HG03521 (cell line): Measurements from ENCODE around the gene SIGLEC8.
"Not testable (repeated sequence)": the region's sequence is repeated elsewhere in the genome, so short reads cannot be mapped to it uniquely, and the experiment has no call there.

ENCODE experiments used
- ATAC-seq: cut with Tn5 transposase; IDR thresholded peaks from one replicate; pipeline ENCODE4 v1.9.1; 2021; ENCODE audit warnings: mild to moderate bottlenecking, moderate library complexity; ENCODE audit not compliant: unreplicated experiment

SIGLEC8 gene

DNA sequence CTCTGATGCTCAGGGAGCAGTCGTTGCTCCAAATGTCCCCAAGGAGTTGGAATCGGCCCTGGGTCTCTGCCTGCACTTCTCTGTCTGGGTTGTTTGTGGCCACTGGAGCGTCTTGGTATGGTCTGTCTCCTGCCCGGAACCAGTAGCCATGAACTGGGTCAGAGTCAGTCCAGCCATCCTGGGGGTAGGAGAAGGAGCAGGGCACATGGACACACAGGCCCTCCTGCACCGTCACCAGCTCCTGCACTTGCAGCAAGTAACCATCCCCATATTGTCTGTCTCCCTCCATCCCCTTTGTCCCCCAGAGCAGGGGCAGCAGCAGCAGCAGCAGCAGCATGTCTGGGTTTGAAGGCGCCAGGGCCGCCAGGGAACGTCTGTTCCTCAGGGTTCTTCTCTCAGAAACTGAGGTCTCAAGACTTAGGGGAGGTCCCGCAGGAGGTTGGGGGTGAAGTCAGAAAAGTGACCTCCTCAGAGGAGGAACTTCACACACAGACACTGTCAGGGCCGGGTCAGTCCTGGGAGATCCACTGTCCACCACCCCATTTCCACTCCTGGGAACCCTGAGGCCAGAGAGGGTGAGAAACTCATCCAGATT is at the start of gene SIGLEC8:
SIGLEC8 (minus strand) TSS at position 404 of the 595 bp plus-strand sequence; CDS start at position 337, 67 bp downstream.
- no peak for ATAC-seq

DNA sequence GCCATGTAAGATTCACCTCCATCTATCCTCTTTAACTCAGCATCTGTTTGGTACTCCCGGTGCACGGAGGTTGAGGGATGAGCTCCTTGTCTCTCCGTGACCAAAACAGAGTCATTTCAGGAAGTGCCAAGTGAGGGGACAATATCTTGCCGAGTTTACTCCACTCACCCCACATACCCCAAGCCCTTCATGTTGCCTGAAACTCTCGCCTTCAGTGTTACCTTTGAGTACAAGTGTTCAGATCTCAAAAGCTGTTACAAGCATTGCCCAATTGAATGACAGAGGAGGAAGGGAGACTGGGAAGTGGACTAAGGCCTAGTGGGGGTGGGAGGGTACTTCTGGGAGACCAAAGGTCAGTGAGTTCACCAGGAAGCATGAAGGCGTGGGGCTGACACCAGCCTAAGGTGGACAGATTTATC is 49.4 kb upstream of the SIGLEC8 start:
- no peak for ATAC-seq

DNA sequence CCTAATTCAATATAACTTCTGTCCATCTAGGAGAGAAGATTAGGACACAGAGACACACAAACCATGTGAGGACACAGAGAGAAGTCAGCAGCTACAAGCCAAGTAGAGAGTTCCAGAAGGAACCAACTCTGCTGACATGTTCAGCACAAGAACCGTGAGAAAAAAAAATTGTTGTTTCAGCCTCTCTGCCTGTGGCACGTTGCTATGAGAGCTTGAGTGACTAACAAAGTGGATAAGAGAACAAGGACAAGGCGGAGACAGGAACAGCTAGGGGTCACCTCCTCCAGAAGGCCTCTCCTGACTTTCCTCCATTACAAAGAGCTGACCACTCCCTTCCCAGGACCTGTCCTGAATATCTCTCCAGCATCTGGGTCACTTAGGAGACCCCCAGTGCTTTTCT is 48.9 kb upstream of the SIGLEC8 start:
- ATAC-seq = no peak

DNA sequence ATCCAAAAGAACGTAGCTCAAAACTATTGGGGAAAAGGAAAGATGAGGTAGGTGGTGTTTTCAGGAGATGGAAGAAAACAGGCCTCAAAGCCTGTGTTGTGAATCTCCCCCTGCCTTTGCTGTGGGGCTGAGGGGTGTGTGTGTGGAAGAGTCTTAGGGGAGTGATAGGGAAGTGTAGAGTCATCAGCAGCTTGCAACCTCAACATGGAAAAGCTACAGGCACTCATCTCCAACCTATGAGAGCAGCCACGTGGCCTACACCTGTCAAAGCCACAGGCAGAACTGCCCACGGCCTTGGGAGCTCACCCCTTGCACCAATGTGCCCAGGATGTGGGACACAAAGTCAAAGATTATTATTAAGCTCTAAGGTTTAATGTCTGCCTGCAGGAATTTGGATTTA is 47.6 kb upstream of the SIGLEC8 start:
- ATAC-seq = no peak

DNA sequence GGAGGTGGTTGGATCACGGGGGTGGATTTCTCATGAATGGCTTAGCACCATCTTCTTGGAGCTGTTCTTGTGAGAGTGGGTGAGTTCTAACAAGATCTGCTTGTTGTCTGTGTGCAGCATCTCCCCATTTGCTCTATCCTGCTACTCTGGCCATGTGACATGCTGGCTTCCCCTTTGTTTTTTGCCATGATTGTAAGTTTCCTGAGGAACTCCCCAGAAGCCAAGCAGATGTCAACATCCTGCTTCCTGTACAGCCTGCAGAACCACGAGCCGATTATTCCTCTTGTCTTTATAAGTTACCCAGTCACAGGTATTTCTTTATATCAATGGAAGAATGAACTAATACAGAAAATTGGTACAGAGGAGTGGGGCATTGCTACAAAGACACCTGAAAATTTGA is 45.6 kb upstream of the SIGLEC8 start:
- no peak for ATAC-seq

DNA sequence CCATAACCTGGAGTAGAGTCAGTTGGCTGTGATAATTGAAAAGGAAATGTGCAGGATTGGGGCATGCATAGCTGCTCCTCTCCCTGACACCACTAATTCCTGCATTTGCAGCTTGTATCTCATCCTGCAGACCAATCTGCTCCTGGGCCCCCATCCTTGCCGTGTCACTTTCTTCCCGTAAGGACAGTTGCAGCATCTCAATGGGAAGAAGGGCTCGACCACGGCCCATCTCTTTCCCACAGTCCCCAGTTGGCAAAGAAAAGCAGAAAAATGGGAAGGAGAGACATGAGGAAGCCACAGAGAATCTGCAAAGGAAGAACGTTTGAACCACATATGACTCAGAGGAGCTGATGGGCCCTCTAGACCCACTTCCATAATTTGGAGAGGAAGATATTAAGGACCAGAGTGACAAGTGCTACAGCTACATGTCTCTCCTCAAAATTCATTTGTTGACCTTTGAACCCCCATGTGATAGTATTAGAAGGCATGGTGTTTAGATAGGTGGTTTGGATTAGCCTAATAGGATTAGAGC is 45.1 kb upstream of the SIGLEC8 start:
- ATAC-seq = no peak

DNA sequence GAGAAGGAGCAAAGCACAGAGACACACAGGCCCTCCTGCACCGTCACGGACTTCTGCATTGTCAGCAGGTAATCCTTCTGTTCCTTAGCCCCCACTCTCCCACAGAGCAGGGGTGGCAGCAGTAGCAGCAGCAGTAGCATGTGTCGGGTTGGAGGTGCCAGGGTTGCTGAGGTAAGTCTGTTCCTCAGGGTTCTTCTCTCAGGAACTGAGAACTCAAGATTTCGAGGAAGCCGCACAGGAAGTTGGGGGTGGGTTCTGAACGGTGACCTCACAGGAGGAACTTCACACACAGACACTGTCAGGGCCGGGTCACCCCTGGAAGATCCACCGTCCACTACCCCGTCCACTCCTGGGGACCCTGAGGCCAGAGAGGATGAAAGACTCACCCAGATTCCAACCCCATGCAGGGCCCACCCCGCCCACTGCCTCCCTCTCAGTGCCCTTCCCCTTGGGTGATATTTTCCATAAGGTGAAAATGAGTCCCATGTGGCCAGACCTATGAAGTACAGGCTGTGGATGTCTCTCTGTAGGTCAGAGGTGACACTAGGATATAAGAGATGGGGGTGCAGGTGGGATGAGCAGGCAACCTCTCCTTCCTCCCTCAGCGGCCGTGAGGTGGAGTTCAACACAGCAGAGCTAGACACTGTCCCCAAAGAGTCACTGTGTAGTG is 43.5 kb upstream of the SIGLEC8 start, which contains the start of gene SIGLEC12:
SIGLEC12 (minus strand) TSS at position 207 of the 670 bp plus-strand sequence; CDS start at position 140, 67 bp downstream.
- ATAC-seq = no peak

DNA sequence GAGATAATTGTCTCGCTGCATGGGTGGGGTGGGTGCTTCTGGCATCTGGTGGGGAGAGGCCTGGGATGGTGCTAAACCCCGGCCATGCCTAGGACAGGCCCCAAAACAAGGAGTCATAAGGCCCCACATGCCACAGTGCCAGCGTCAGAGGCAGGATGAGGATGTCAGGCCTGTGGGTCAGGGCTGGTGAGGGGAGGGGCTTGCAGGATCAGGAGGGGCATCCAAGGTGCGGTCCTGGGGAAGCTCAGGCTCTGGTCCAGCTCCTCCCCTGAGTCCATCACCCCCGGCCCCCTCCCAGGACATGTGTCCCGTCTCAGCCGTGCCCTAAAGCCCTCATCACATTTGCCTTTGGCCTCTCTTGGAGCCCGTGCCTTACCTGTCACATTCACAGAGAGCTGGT is 42.7 kb upstream of the SIGLEC8 start:
- ATAC-seq = not testable (repeated sequence)

DNA sequence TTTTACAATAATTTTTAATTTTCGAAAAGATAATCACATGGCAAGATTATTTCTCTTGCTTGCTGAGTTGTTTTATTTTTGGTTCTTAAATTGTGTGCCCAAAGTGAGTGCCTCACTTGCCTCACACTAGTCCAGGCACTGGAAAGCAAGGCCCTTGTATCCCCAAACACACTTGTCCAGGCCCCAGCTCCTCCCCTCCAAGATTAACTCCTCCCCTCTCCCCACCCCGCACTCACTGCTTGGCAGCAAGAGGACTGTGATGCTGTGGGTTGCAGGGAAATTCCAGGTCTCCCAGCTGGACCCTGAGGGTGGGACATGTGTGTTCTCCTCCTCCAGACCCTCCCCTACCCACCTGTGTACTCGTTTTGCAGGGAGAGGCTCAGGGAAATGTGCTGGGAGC is 39.4 kb upstream of the SIGLEC8 start:
- no peak for ATAC-seq

DNA sequence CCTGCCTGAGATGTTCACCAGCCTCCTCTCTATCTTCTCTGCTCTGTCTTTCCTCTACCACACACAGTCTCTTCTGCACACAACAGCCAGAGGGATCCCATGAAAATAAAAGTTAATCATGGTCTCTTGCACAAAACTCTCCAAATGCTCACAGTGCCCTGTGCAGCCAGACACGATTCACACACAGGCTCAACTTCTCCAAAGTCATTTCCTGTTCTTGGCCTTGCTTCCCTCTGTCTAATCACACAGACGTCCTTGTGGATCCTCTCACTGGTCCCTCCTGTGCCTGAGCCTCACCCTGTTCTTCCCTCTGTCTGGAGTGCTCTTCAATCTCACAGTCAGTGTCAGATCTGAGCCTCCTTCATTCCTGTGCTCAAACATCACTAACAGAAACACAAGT is 35.5 kb upstream of the SIGLEC8 start:
- ATAC-seq = no peak

DNA sequence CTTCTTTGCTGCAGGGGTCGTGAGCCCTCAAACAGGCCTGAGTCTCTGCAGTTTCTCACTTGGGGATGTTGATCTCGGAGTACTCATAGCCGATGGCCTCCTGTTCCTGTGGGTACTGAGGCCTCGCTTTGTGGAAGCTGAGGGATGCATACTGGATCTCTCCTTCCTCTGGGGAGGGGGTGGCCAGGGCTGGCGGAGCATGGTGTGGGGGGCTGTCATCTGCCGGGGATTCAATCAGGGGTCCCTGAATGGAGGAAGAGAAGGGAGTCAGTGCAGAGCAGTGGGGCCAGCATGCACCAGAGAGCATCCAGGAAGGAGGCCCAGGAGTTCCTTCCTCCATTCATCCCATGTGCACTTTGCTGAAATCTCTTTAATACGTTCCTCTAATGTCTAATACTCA is 33.3 kb upstream of the SIGLEC8 start:
- ATAC-seq = no peak

DNA sequence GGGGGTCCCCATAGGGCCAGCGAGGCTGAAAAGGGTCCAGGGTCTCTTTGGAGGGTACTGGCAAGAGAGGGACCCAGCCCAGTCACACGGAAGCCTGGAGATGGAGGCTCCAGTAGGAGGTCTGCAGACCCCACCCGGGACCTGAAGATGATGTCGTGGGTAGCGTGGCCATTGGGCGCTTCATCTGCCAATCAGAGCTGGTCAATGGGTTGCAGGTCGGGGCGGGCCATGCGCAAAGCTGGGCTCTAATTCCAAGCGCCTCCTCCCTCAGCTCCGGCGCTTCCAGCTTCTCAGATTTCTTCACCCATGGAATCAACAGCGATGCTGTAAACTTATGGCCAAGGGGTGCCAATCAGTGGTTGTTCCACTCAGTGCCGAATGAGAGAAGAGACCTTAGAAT is 32.4 kb upstream of the SIGLEC8 start:
- no peak for ATAC-seq

DNA sequence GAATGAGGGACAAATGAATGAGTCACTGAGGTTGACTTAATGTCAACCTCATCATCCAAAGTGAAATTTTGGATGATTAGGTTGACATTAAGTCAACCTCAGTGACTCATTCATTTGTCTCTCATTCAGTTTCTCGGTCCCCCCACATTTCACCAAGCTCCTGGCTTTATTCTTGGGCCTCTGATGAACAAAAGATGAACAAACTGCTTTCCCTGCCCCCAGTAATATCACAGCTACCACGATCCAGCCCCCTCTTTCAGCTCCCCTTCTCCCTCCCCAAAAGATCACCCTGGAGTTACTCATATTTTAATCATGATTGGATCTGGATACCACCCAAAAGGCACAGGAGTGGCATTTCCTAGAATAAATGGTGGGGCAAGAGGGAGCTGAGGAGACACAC is 30.9 kb upstream of the SIGLEC8 start:
- no peak for ATAC-seq

DNA sequence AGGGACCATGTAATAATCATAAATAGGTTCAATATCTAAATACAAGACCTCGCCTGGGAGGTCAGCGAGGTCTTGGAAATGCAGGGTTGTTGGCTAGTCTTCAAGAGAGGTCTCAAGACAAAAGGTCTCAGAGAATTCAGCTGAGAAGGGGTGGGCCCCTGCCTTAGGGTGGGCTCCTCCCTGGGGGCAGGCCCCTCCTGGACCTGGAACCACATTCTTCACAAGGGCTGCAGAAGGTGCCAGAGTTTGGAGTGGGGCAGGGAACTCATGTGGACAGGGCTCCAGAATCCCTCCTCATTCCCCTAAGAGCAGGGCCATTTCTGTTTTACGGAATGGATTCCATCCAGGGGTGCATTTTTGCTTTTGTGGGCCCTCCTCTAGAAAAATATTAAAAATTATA is 30.2 kb upstream of the SIGLEC8 start:
- ATAC-seq = no peak

DNA sequence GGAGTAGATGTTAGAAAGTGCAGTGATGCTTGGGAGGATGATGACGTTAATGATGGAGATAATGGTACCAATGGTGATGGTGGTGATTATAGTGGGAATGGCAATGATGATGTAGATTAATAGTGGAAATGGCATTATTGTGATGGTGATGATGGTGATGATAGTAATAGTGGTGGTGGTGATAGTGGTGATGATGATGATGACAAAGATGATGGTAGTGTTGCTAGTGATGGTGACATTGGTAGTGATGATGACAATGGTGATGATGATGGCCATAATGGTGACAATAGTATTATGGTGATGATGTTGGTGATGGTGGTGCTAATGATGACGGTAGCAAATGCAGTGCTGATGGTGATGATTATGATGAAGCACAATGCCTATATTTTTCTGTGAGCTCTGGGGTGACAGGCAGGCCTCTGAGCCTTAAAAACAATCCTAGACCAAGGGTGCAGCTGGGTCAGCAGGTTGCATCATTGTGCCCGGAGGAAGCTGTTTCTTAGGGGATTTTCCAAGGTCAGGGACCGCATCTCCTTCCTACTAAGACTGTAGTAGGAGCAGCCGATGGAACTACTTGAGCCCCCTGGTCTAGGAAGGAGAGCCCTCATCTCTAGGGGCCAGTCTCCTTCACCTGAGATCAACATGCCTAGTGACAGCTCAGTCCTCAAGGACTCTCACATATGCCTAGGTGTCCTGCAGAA is 27.9 kb upstream of the SIGLEC8 start:
- ATAC-seq = no peak

DNA sequence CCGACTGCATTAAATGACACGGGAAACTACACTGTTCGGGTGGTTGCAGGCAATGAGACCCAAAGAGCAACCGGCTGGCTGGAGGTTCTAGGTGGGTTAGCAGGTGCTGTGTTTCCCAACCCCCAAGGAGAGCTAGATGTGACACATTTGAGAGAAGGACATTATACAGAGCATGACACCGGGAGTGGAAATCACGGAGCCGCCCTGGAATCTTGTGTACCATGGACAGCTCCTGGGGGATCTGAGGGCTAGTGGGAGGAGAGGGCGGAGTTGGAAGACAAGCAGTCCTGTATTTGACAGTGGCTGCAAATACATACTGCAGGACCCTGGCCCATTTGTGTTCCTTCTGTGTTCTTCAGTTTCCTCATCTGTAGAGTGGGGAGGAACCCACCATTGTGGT is 22.3 kb upstream of the SIGLEC8 start:
- no peak for ATAC-seq

DNA sequence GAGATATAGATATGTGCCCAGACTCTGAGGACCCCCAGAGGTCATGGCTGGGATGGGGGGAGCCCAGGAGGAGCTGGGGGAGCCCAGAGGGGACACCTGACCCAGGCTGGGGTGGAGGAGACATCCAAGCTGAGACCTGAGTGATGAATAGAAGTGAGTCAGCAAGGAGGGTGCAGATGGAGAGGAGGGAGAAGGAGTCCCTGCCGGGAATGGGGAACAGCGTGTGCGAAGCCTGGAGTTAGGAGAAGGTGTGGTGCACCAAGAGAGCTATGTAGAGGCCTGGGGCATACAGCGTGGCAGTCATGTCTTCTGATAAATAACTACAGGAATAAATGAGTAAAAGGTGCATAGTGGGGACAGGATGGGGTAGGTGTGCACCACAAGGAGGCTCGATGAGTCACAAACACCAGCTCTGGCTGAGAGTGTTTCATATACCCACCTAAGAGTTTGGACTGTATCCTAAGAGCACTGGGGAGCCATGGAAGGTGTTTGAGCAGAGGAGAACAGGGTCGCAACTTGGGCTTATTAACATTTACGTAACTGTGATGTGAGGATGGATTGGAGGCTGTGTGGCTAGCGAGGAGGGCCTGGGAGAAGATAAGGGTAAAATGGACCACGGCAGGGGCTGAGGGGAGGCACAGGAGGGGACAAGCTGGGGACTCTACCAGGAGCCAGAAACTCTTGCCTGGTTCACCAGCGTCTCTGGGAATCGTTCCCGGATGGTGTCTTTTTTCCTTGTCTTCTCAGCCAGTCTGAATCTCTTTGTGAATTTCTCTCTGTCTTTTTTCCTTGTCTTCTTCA is 21.5 kb upstream of the SIGLEC8 start:
- no peak for ATAC-seq

DNA sequence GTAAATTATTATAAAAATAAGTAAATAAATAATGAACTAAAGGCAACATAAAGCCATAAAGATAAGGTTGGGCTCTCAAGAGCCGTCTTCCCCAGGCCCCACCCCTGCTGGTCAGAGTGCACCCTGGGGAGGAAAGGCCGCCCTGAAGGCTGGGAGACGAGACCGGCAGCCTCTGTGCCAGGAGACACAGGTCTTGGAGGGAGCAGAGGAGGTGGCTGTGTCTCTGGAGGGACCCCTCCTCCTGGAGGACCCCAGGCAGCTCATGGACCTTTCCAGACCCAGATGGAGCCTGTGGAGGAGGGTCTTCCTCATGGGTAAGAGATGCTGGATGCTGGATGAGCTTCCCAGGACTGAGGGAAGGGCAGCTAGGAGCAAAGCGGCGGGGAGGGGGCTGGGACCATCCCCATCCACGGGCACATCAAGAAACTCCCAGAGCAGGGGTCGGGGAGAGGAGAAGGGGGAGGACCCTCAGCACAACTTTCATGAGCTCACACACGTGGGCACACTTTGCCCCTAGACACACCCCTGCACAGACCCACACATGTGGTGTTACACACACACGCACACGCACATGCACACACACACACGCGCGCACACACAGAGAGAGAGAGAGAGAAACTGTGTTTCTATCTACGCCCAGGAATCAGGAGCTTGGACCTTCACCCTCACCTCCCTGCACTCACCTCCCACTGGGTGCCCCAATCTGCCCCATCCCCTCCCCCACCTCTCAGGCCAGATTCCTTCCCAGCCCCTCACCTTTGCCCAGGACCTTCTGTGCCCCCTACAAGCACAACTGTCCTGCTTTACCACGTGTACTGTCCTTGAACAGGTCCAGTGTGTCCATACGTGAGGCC is 20.4 kb upstream of the SIGLEC8 start, which contains the start of gene CEACAM18:
CEACAM18 (plus strand) TSS at position 159 of the 854 bp plus-strand sequence.
- ATAC-seq = no peak

DNA sequence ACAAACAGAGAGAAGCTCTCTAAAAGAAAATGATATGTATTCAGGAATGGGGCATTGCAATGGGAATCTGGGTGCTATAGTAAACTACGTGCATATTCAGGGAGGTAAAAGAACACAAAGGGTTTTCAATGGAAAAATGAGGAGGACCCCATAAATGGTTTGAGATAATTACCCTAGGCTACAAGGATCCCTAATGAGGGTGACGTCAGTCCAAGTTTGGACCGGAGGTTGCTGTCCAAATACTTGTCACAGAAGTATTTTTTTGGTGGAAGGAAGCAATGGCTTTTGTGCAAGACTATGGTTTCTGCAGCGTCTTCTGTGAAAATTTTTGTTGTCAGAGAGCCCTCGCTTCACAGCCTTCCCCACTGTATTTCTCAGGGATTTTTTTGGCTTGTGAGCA is 19.1 kb upstream of the SIGLEC8 start:
- no peak for ATAC-seq

DNA sequence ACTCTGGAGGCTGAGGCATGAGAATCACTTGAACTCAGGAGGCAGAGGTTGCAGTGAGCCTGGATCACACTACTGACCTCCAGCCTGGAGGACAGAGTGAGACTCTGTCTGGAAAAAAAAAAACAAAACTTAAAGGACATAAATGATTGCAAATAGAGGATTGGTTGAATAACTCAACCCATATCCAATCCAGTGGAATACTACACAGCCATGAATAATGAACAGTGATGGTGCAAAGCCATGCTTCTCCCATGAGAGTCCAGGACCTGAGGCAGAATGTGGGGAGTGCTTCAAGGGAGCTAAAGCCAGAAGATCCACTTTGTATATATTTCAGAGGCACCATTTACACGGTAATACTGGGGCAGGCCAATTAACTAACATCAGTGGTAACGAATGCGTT is 17.9 kb upstream of the SIGLEC8 start:
- no peak for ATAC-seq
